Right kidney (tissue), 1 donor: ENCODE data around the gene REL.
"Not testable (repeated sequence)": the region's sequence is repeated elsewhere in the genome, so short reads cannot be mapped to it uniquely, and the experiment has no call there.

Source experiments
- DNase-seq: peaks from one replicate; pipeline ENCODE4 v3.0.0-alpha.2; 2016

The REL gene

GRCh38 chr2:60867848-60868247 is 13.5 kb upstream of the REL start:
- no peak for DNase-seq

GRCh38 chr2:60868589-60869273 is 12.6 kb upstream of the REL start:
- DNase-seq: no peak

GRCh38 chr2:60872510-60872928 is 8.9 kb upstream of the REL start:
- no peak for DNase-seq

DNA sequence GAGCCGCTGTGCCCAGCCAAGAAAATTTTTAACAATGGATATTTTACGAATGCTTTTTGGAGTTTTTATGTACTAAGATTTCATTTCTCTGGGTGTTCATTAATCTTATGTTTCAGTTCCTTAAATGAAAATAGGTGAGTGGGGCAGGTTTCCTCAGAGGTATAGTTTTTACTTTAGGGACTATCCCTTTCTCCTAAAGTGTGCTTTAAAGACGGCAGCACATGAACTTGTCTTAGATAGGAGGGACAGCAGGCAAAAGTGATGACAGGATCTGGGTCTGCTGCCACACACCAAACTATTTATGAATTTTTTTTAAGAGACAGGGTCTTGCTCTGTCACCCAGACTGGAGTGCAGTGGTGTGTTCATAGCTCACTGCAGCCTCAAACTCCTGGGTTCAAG is 8.0 kb upstream of the REL start:
- DNase-seq: no peak

DNA sequence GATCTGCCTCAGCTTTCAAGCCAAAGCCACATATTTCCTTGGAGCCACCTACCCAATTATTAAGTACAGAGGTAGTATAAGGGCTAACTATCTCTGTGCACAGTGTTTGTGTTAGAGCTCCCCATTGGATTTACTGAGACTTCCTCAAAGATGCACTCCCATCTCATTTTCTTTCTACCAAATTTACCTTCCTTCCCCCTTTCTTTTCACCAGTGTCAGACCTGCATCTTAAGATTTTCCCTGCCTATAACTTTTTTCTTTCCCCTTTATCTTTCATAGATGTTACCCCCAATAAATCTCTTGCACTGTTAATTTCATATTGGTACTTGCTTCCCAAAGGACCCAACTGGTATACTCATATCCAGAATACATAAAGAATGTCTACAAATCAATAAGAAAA is 5.9 kb upstream of the REL start:
- no peak for DNase-seq

GRCh38 chr2:60880643-60881046 is 729 bp upstream of the REL start:
- no peak for DNase-seq

GRCh38 chr2:60882971-60883753 is 1.8 kb downstream of the REL start:
- DNase-seq: peak; percentile 33

DNA sequence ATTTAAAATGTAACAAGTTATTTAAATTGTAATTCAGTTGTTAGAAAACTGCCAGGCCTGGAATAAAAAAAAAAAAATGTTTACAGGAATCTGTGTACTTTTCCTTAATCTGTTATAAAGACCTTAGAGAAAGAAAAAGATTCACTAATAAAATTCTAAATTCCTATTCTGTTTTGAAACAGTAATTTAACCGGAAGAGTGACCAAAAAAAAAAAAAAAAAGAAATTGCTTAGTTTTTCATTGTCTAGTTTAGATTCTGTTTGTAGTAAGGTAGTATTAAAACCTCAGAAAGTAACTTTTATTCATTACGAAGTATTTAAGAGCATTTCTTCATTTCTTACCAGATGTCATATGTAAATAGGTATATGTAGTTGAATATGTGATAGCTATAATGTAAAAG is 2.5 kb downstream of the REL start:
- no peak for DNase-seq

- DNase-seq: no peak
Measured at GRCh38 chr2:60884800-60885199, 3.4 kb downstream of the REL start.

DNA sequence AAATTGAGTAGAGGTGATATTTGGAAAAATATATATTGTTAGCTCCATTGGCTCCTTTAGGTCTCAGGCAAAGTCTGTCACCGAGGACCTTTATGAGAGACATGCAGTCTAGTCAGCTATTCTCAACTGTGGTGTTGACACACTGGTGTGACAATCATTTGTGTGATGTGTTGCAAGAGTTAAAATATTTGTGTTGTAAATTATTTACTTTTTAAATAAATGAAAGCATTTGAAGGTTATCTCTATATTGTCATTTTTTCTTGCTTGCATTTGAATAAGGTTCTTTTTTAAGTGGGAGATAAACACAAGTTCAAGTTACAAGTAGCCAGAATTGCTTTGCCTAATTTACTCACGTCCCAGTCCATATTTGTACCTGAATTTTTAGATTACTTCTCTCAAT is 4.3 kb downstream of the REL start:
- DNase-seq: peak; percentile 4

GRCh38 chr2:60886991-60887390 is 5.6 kb downstream of the REL start:
- DNase-seq: no peak

- no peak for DNase-seq
Measured at GRCh38 chr2:60888853-60889252, 7.5 kb downstream of the REL start.

DNA sequence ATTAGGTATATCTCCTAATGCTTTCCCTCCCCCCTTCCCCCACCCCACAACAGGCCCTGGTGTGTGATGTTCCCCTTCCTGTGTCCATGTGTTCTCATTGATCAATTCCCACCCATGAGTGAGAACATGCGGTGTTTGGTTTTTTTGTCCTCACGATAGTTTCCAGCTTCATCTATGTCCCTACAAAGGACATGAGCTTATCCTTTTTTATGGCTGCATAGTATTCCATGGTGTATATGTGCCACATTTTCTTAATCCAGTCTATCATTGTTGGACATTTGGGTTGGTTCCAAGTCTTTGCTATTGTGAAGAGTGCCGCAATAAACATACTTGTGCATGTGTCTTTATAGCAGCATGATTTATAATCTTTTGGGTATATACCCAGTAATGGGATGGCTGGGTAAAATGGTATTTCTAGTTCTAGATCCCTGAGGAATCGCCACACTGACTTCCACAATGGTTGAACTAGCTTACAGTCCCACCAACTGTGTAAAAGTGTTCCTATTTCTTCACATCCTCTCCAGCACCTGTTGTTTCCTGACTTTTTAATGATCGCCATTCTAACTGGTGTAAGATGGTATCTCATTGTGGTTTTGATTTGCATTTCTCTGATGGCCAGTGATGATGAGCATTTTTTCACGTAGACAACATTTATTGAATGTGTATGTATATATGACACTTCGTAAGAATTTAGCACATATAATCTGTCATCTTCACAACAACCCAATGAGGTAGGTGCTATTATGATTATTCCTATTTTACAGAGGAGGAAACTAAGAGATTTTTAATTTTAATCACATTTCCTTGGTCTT is 8.4 kb downstream of the REL start:
- DNase-seq: not testable (repeated sequence)

DNA sequence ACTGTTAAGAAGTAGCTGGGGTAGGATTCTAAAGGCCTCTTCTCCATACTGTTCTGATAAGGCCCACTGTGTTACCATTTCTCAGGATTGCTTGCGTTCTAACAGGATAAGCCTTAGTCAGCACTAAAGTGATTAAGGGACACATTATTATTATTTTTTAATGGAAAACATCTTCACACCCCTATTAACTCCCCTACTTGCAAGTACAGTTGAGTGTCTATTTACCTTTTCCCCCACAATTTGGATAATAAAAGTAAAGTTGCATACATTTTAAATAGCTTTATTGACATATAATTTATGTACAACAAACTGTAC is 9.0 kb downstream of the REL start:
- no peak for DNase-seq

DNA sequence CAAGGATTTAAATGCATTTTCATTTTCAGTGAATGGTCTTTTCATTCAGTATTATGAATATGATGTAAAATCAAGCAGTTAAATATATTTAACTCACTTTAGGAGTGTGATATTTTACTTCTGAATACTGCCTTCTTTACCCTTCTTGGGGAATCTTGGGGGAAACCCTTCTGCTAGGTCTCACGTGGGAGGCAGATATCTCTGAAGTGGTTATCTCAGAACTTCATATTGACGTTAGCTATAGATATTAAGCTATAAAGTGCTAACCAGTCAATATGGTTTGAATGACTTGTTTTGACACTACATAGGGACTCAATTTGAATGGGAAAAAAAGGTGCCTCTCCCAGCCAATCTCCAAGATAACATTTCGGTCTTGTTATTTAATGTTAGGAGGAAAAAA is 9.8 kb downstream of the REL start:
- DNase-seq: no peak

- DNase-seq: no peak
Measured at GRCh38 chr2:60898567-60898966, 17.2 kb downstream of the REL start.

DNA sequence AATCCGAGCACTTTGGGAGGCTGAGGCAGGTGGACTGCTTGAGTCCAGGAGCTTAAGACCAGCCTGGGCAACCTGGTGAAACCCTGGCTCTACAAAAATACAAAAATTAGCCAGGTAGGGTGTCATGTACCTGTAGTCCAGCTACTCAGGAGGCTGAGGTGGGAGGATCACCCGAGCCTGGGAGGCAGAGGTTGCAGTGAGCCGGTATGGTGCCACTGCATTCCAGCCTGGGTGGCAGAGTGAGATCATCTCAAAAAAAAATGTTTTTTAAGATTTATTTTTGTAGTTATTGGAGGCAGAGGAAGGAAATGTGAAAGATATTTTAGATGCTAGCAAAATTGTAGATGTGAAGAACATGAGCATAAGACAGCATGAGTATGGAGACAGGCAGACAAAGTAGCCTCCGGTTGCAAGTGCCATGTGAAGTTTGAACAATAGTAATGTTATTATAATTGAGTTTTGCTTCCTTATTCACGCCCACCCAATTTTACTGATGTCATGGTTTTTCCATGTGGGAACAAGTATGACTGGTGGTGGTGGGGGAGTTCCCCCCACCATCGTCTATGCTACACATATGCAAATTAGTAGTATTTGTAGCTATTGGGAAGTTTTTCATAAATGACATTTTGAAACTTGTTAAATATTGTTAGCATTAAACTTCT is 18.0 kb downstream of the REL start:
- no peak for DNase-seq

DNA sequence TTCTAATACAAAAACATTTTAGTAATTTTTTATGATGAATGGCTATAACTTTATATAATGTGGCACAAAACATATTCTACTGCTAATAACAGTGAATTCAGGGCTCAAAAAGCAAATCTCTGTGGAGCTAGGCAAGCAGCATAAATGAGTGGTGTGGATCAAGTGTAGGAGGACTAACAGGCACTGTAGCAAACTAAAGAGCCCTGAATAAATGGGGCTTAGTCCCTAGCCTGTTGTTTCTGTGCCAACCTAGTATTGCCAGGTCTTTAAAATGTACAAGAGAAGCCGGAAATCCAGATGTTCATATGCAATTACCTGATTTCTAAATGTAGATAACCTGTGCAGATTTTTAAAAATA is 18.5 kb downstream of the REL start:
- DNase-seq: no peak

DNA sequence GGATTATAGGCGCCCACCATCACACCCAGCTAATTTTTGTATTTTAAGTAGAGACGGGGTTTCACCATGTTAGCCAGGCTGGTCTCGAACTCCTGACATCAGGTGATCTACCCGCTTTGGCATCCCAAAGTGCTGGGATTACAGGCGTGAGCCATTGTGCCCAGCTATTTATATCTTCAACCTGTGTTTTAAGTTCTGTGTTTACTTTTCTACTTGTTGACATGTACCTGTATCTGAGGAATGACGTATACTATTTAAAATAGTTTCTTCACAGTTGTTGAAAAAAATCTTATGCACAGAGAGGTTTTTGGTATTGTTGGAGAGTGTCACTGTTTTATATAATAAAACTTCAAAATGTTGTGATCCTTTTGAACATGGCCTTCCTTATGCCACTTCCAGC is 19.9 kb downstream of the REL start:
- not testable (repeated sequence) for DNase-seq

DNA sequence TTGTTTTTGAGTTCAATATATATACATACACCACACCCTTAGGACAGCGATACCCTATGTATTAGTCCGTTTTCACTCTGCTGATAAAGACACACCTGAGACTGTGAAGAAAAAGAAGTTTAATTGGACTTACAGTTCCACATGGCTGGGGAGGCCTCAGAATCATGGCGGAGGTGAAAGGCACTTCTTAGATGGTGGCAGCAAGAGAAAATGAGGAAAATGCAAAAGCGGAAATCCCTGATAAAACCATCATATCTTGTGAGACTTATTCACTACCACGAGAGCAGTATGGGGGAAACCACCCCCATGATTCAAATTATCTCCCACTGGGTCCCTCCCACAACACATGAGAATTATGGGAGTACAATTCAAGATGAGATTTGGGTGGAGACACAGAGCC is 24.5 kb downstream of the REL start:
- not testable (repeated sequence) for DNase-seq

- no peak for DNase-seq
Measured at GRCh38 chr2:60906395-60906794, 25.0 kb downstream of the REL start.

DNA sequence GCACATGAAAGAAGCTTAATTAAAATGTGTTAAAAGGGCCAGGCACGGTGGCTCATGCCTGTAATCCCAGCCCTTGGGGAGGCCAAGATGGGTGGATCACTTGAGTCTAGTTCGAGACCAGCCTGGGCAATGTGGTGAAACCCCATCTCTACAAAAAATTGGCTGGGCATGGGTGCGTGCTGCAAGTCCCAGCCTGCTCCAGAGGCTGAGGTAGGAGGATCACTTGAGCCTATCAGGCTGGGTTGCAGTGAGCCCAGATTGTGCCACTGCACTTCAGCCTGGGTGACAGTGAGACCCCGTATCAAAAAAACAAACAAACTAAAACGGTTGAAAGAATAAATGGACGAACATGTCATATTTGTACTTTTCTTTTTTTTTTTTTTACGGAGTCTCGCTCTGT is 26.0 kb downstream of the REL start:
- DNase-seq: no peak
